Thyroid gland (tissue), 4 donors: ENCODE results near the gene LDB3.

Experiments used
- CTCF ChIP-seq, 6 experiments: fragments of 200-600 bp in 3 of 6; fragments of 450-650 bp in 3 of 6; sonication (generic) in 3 of 6; IDR thresholded peaks; one replicate each; pipeline ENCODE4 v1.5.1; 2016 to 2019; ENCODE audit warnings: antibody characterized with exemption in 6 of 6, mild to moderate bottlenecking in 2 of 6, inconsistent platforms in 1 of 6, moderate library complexity in 1 of 6
- POLR2A ChIP-seq, 2 donors: fragments of 450-650 bp; IDR thresholded peaks; one replicate each; pipeline ENCODE4 v1.6.1; 2017; ENCODE audit warnings: antibody characterized with exemption in 2 of 2, mild to moderate bottlenecking in 2 of 2, moderate library complexity in 1 of 2

GRCh38 chr10:86728056-86728455 is 59.7 kb downstream of the LDB3 start:
- TF ChIP-seq CTCF (IDR thresholded peaks at IDR 0.05) = no peak
- TF ChIP-seq POLR2A (IDR thresholded peaks at IDR 0.05) = no peak
